GM18951 (cell line): ENCODE data around the gene ANO9.

Experiments
- POLR2A ChIP-seq: IDR thresholded peaks from 4 replicates; pipeline ENCODE4 v1.6.1; 2011; ENCODE audit warnings: mild to moderate bottlenecking; ENCODE audit not compliant: insufficient read length, insufficient read depth; ENCODE audit errors: extremely low read depth
- in situ Hi-C: fragments of 300-500 bp; cut with MboI; formaldehyde crosslinking; loops from one replicate; pipeline ENCODE4 v1.12.0; 2022; ENCODE audit warnings: low sequenced_read_pairs, mixed read lengths, inconsistent platforms; ENCODE audit not compliant: unreplicated experiment

Gene ANO9

GRCh38 chr11:453564-453963, 11.8 kb upstream of the ANO9 start:
- no peak for TF ChIP-seq POLR2A
- in situ Hi-C loops: no loop called here

- TF ChIP-seq POLR2A: no peak
- in situ Hi-C loops: no loop called here
These were observed 11.2 kb upstream of the ANO9 start for GRCh38 chr11:452916-453527.

GRCh38 chr11:452203-452744, 10.5 kb upstream of the ANO9 start:
- in situ Hi-C loops: no loop called here
- TF ChIP-seq POLR2A: no peak

- no peak for TF ChIP-seq POLR2A
- in situ Hi-C loops: no loop called here
These were observed 9.9 kb upstream of the ANO9 start for GRCh38 chr11:451738-452137.

- in situ Hi-C loops: no loop called here
- TF ChIP-seq POLR2A: no peak
These were observed 9.1 kb upstream of the ANO9 start for GRCh38 chr11:450809-451451.

GRCh38 chr11:449889-450808, 8.3 kb upstream of the ANO9 start, which contains the start of gene PTDSS2:
Gene PTDSS2, plus strand, starts transcription at chr11:450279. Its CDS starts 177 bp downstream, at chr11:450456.
- peak; percentile 70 for TF ChIP-seq POLR2A
- in situ Hi-C loops: no loop called here

GRCh38 chr11:447923-448731, 6.3 kb upstream of the ANO9 start:
- in situ Hi-C loops: no loop called here
- TF ChIP-seq POLR2A: peak; percentile 79

GRCh38 chr11:446891-447290, 5.1 kb upstream of the ANO9 start:
- in situ Hi-C loops: no loop called here
- no peak for TF ChIP-seq POLR2A

- TF ChIP-seq POLR2A: no peak
- in situ Hi-C loops: no loop called here
These were observed 4.2 kb upstream of the ANO9 start for GRCh38 chr11:445765-446588.

- no peak for TF ChIP-seq POLR2A
- in situ Hi-C loops: no loop called here
These were observed 2.8 kb upstream of the ANO9 start for GRCh38 chr11:444396-445144.

GRCh38 chr11:443542-444199, 1.9 kb upstream of the ANO9 start:
- in situ Hi-C loops: no loop called here
- no peak for TF ChIP-seq POLR2A

- TF ChIP-seq POLR2A: no peak
- in situ Hi-C loops: no loop called here
These were observed 835 bp upstream of the ANO9 start for GRCh38 chr11:442611-443081.
